ENCODE results near the gene CNNM4.

DNA sequence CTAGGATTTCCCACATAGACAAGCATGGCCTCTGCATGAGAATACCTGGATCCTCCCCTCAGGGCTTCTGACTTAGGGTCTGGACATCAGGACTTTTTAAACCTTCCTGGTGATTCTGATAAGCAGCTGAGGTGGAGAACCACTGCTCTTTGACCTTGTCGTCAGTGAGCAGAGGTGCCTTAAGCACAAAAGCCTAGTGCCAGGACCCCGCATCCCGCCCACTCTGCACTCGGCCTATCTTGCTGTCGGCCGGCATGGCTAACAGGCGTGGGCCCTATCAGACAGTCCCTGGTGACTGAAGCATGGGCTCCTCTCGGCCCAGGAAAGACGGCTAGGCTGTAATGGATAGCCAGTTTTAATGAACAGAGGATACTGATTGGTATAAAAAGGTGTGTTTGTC, 76.9 kb downstream of the CNNM4 start:
- TF ChIP-seq, protein P1, sequence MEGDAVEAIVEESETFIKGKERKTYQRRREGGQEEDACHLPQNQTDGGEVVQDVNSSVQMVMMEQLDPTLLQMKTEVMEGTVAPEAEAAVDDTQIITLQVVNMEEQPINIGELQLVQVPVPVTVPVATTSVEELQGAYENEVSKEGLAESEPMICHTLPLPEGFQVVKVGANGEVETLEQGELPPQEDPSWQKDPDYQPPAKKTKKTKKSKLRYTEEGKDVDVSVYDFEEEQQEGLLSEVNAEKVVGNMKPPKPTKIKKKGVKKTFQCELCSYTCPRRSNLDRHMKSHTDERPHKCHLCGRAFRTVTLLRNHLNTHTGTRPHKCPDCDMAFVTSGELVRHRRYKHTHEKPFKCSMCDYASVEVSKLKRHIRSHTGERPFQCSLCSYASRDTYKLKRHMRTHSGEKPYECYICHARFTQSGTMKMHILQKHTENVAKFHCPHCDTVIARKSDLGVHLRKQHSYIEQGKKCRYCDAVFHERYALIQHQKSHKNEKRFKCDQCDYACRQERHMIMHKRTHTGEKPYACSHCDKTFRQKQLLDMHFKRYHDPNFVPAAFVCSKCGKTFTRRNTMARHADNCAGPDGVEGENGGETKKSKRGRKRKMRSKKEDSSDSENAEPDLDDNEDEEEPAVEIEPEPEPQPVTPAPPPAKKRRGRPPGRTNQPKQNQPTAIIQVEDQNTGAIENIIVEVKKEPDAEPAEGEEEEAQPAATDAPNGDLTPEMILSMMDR (IDR thresholded peaks at IDR 0.05) = no peak
- TF ChIP-seq POLR2A (IDR thresholded peaks at IDR 0.05) = no peak

Data from Peyer's patch (tissue), 4 donors.